HL-60 (cell line): ENCODE data around the gene FANCC.

Source experiments
- DNase-seq, 2 experiments: peaks; one replicate each; pipeline ENCODE4 v3.0.0-alpha.2; 2010 to 2020; ENCODE audit warnings: low read depth in 1 of 2, low spot score in 1 of 2
- H3K27ac ChIP-seq: fragments of 250-450 bp; sonication (Bioruptor Pico); replicated peaks from 2 replicates; pipeline ENCODE4 v1.5.1; 2020; ENCODE audit warnings: mild to moderate bottlenecking, moderate library complexity
- H3K27me3 ChIP-seq: fragments of 250-450 bp; sonication (Bioruptor Pico); 2 replicates; pipeline ENCODE4 v1.5.1; 2021; ENCODE audit warnings: mild to moderate bottlenecking, moderate library complexity; ENCODE audit not compliant: insufficient read depth, poor library complexity, severe bottlenecking
- H3K4me3 ChIP-seq: replicated peaks from 2 replicates; pipeline ENCODE4 v1.5.1; 2011; ENCODE audit warnings: mild to moderate bottlenecking, control low read depth, low read length; ENCODE audit not compliant: insufficient read depth
- GABPA ChIP-seq: IDR thresholded peaks from 2 replicates; pipeline ENCODE4 v1.6.1; 2012; ENCODE audit warnings: low read depth
- POLR2AphosphoS5 ChIP-seq: IDR thresholded peaks from 2 replicates; pipeline ENCODE4 v1.6.1; 2012; ENCODE audit warnings: low read depth
- SPI1 ChIP-seq: IDR thresholded peaks from 2 replicates; pipeline ENCODE4 v1.6.1; 2012; ENCODE audit warnings: low read depth, mild to moderate bottlenecking, borderline replicate concordance
- TF ChIP-seq, protein P1 (sequence below): IDR thresholded peaks from one replicate; pipeline ENCODE4 v1.5.1; 2011; ENCODE audit warnings: low read length, control low read depth, inconsistent platforms; ENCODE audit not compliant: insufficient read depth
- TF ChIP-seq, protein P2 (sequence below): IDR thresholded peaks from 2 replicates; pipeline ENCODE4 v1.6.1; 2012; ENCODE audit warnings: low read depth; ENCODE audit not compliant: insufficient replicate concordance

FANCC gene

DNA sequence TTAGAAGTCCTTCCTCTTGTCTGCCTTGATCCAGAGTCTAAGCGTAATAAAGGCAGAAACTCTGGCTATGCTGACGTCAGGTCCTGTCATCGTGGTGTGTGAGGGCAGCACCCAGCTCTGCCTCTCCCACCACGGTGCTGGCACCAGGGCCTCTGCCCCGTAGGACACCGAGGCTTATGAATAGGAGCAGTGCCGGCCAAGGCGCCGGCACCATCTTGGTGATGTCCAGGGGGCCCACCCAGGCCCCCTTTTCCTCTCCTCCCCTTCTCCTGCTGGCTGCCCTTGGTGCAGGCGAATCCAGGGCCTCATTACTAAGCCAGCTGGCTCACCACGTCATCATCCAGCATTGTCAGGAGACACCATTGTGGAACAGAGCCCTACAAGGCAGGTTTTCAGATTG is 252.3 kb downstream of the FANCC start:
- Histone ChIP-seq H3K27ac (no peak overlapping the region), H3K4me3 (no peak overlapping the region)
- DNase-seq = no peak

DNA sequence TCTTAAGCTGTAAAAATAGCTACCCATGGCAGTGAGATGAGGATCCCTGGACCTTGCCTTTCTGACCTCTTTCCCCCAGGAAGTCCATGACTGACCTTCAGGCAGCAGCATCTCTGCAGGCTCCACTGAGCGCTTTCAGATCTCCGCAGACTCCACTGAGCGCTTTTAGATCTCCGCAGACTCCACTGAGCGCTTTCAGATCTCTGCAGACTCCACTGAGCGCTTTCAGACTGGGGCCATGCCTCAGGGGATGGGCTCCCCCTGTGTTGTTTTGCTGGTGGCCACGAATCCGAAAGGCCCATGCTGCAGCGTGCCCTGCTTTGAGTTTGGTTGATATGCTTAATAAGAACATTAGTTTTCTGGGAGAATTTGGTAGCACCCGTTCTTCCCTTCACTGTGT is 254.2 kb downstream of the FANCC start:
- H3K4me3 ChIP-seq = no peak overlapping the region
- H3K27me3 ChIP-seq = no peaks in the 10 kb centered on the region
- TF ChIP-seq, protein P1, sequence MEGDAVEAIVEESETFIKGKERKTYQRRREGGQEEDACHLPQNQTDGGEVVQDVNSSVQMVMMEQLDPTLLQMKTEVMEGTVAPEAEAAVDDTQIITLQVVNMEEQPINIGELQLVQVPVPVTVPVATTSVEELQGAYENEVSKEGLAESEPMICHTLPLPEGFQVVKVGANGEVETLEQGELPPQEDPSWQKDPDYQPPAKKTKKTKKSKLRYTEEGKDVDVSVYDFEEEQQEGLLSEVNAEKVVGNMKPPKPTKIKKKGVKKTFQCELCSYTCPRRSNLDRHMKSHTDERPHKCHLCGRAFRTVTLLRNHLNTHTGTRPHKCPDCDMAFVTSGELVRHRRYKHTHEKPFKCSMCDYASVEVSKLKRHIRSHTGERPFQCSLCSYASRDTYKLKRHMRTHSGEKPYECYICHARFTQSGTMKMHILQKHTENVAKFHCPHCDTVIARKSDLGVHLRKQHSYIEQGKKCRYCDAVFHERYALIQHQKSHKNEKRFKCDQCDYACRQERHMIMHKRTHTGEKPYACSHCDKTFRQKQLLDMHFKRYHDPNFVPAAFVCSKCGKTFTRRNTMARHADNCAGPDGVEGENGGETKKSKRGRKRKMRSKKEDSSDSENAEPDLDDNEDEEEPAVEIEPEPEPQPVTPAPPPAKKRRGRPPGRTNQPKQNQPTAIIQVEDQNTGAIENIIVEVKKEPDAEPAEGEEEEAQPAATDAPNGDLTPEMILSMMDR = no peak
- no peak for DNase-seq
- H3K27ac ChIP-seq = no peak overlapping the region

More for the DNA sequence above, 252.3 kb downstream of the FANCC start:
- TF ChIP-seq, protein P1 = no peak
- TF ChIP-seq SPI1 (no peak), POLR2AphosphoS5 (no peak), GABPA (no peak)
- TF ChIP-seq, protein P2, sequence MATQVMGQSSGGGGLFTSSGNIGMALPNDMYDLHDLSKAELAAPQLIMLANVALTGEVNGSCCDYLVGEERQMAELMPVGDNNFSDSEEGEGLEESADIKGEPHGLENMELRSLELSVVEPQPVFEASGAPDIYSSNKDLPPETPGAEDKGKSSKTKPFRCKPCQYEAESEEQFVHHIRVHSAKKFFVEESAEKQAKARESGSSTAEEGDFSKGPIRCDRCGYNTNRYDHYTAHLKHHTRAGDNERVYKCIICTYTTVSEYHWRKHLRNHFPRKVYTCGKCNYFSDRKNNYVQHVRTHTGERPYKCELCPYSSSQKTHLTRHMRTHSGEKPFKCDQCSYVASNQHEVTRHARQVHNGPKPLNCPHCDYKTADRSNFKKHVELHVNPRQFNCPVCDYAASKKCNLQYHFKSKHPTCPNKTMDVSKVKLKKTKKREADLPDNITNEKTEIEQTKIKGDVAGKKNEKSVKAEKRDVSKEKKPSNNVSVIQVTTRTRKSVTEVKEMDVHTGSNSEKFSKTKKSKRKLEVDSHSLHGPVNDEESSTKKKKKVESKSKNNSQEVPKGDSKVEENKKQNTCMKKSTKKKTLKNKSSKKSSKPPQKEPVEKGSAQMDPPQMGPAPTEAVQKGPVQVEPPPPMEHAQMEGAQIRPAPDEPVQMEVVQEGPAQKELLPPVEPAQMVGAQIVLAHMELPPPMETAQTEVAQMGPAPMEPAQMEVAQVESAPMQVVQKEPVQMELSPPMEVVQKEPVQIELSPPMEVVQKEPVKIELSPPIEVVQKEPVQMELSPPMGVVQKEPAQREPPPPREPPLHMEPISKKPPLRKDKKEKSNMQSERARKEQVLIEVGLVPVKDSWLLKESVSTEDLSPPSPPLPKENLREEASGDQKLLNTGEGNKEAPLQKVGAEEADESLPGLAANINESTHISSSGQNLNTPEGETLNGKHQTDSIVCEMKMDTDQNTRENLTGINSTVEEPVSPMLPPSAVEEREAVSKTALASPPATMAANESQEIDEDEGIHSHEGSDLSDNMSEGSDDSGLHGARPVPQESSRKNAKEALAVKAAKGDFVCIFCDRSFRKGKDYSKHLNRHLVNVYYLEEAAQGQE = no peak
- no peaks in the 10 kb centered on the region for H3K27me3 ChIP-seq

DNA sequence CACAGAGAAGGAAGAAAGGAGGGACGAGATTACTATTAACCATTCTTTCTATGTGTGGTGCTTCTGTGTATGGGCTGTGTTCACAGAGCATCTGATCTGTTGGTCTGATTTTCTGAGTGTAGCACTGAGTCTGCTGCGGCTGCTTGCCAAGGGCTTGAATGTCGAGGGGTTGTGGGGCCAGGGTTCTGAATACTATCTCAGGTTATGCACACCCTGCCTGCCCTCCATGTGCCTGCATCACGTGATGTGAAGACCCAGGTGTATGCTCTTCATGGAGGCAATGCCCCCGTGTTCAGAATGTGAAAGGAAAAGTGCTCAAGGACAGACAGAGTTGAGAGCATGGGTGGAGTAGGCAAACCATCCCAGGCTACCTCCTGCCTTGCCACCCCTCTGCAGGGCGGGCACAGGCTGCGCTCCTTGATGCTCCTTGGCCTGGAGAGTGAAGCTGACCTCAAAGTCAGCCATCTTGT is 254.9 kb downstream of the FANCC start:
- TF ChIP-seq POLR2AphosphoS5 = no peak
- TF ChIP-seq SPI1 = no peak
- TF ChIP-seq, protein P1 = no peak
- TF ChIP-seq GABPA = no peak
- TF ChIP-seq, protein P2 = no peak
- Histone ChIP-seq H3K27ac (no peak overlapping the region), H3K27me3 (no peaks in the 10 kb centered on the region), H3K4me3 (no peak overlapping the region)
- no peak for DNase-seq

DNA sequence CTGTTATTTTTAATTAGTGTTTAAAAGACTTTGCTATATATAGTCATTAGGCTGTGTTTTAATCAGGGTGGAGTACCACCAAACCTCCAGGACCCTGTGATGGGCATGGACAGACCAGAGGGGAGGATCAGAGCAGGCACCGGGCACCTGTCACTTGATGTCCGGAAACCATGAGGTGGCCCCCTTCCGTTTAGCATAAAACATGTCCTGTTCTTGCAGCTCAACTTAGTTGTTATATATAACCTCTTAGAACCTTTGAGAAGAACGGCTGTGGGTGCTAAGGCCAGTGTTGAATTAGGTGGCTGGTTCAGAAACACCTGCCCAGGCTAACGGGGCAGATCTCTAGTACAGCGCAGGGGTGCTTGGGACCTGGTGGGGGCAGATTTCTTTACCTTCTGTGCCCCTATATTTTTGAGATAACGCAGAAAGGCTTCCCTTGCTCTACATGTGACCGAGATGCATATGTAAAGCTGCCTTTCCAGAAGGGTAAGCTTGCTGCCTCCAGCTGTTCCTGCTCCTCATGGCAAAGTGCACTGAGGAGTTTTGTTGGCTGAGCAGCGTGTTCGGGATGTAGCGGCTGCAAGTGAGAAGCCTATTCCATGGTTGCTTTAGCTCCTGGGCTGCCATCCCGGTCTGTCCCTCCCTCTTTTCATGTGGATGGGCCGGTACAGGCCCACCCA is 255.5 kb downstream of the FANCC start:
- no peak overlapping the region for H3K27ac ChIP-seq
- no peak for TF ChIP-seq SPI1
- TF ChIP-seq, protein P1 = no peak
- no peak for TF ChIP-seq GABPA
- no peak for TF ChIP-seq POLR2AphosphoS5
- TF ChIP-seq, protein P2 = no peak
- no peak overlapping the region for H3K4me3 ChIP-seq
- no peaks in the 10 kb centered on the region for H3K27me3 ChIP-seq
- no peak for DNase-seq
